T47D (cell line): ENCODE measurements around the gene NME9.

Experiments used
- DNase-seq, 2 experiments: peaks; one replicate each; pipeline versions ENCODE4 v3.0.0 to v3.0.0-alpha.2; 2011 to 2012; ENCODE audit warnings: low read depth in 1 of 2, low spot score in 1 of 2
- JUND ChIP-seq: IDR thresholded peaks from 2 replicates; pipeline ENCODE4 v1.6.1; 2012; ENCODE audit warnings: low read depth
- in situ Hi-C: cut with HindIII; loops from 2 replicates; pipeline ENCODE4 v1.10.0; 2016; ENCODE audit warnings: low sequenced_read_pairs, low pct_unique_long_range_greater_than_20kb

NME9 gene

GRCh38 chr3:138338811-138339210, 9.2 kb upstream of the NME9 start:
- in situ Hi-C loops, result no loop called here
- no peak for TF ChIP-seq JUND

DNA sequence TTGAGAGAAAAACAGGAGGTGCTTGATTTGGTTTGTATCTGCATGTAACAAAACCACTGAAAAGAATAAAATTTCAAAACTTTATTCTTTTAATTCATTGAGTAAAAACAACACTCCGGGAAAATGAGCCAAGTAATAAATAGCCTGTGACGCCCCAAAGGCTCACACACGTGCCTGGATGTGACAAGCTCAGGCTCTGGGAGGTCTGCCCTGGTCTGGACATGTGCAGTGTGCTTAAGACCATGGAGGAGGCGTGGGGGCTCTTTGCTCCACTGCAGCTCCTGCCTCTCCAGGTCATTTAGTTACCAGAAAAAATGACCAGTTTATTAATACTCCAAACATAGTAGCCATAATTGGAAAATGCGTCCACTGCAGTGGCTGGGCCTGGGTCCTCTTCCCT, 8.6 kb upstream of the NME9 start:
- TF ChIP-seq JUND, result no peak
- in situ Hi-C loops, result no loop called here
- DNase-seq, result no peak

More at GRCh38 chr3:138338811-138339210, 9.2 kb upstream of the NME9 start:
- DNase-seq, result no peak

GRCh38 chr3:138336454-138336999, 6.9 kb upstream of the NME9 start:
- no peak for DNase-seq
- in situ Hi-C loops, result no loop called here
- no peak for TF ChIP-seq JUND

DNA sequence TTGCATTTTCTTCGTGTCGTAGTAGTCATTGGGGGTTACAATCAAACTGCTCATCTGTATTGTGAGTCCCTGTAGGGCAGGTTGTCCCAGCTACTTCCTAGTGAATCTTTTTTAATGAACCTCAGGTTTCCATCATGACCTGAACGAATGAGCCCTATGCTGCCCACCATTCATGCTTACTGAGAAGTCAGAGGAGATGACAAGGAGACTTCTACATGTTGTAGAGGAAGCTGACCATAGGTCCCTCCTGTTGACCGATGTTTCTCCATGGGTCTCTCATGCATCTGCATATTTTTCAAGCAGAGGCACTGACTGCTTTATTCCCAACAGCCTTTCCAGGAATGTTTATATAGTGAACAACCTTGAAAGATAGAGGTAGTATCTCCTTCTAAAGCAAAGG, 5.0 kb upstream of the NME9 start:
- DNase-seq, result no peak
- in situ Hi-C loops, result no loop called here
- TF ChIP-seq JUND, result no peak

- no peak for TF ChIP-seq JUND
- peak; percentile 45 to 65 for DNase-seq
- in situ Hi-C loops, result no loop called here
Measured at GRCh38 chr3:138332472-138333073, 2.9 kb upstream of the NME9 start.

- peak in 1 of 2 experiments; percentile 50 for DNase-seq
Measured at GRCh38 chr3:138331143-138331894, 1.7 kb upstream of the NME9 start.

DNA sequence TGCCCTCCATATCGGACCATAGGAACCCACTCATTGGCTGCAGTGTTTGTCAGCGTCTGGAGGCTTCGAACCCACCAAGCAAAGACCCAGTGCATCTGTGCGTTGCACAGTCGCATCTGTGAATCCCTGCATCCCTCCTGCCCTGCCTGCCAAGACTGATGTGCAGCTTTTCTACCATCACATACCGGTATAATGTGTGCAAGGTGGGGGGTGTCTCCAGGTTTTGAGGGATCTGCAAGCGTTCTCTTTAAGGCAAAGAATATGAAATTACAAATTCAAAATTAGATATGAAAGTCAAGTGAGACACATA, 288 bp upstream of the NME9 start:
- no peak for DNase-seq
- TF ChIP-seq JUND, result no peak
- in situ Hi-C loops, result no loop called here

More at GRCh38 chr3:138331143-138331894, 1.7 kb upstream of the NME9 start:
- TF ChIP-seq JUND, result no peak
- in situ Hi-C loops, result no loop called here

- in situ Hi-C loops, result no loop called here
- no peak for TF ChIP-seq JUND
- DNase-seq, result no peak
Measured at GRCh38 chr3:138328341-138328740, 1.3 kb downstream of the NME9 start.

- in situ Hi-C loops, result no loop called here
Measured at GRCh38 chr3:138327831-138328230, 1.8 kb downstream of the NME9 start.

DNA sequence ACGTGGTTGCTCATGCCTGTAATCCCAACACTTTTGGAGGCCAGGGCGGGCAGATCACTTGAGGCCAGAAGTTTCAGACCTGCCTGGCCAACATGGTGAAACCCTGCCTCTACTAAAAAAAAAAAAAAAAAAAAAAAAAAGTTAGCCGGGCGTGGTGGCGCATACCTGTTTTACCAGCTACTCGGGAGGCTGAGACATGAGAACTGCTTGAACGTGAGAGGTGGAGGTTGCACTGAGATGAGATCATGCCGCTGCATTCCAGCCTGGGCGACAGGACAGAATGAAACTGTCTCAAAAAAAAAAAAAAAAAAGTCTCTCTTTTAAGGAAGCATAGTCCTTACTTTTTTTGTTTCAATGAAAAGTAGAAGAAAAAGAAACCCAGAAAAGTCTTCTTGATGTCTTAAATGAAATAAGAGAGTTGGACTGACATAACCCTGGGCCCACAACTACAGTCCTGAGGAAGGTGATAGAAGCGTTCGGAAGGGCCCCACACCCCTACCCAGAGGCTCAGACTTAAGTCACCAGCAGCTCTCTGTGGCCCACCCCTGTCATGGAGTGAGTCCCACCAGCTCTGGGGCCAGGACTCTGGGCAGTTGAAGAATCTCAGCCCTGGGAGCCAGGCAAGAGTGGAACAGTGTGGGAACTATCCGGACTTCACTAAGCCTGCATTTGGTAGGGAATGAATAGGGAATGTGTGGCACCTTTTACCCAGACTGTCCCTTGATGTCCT, 2.6 kb downstream of the NME9 start:
- TF ChIP-seq JUND, result no peak
- DNase-seq, result no peak
- in situ Hi-C loops, result no loop called here

More at GRCh38 chr3:138327831-138328230, 1.8 kb downstream of the NME9 start:
- no peak for TF ChIP-seq JUND
- DNase-seq, result no peak

DNA sequence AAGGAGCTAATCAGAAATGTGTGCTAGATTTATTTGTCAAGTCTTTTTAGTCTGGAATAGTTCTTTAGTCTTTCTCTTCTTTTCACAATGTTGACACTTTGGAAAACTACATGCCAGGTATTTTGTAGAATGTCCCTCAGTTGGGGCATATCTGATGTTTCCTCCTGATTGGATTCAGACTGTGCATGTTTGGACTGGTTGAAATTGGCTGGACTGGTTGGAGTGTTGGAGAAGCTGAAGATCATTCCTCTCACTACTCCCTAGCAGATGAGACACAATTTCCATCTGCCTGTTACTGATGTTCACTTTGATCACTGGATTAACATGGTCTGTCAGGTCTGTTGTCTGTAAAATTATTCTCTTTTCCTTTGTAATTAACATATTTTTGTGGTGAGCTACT, 3.7 kb downstream of the NME9 start:
- DNase-seq, result peak in 1 of 2 experiments; percentile 42
- in situ Hi-C loops, result no loop called here
- no peak for TF ChIP-seq JUND

DNA sequence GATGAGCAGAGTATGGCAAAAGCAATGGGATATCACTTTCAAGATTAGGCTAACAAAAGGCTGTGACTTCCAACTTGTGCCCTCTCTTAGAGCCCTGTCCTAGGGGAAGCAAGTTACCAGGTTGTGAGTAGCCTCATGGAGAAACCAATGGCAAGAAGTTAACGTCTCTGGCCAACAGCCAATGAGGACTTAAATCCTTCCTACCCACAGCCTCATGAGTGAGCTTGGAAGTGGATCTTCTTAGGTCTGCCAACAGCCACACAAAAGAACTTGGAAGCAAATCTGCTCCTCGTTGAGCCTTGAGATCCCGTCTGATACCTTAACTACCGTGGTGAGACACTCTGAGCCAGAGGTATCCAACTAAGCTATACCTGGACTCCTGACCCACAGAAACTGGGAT, 5.7 kb downstream of the NME9 start:
- DNase-seq, result no peak
- TF ChIP-seq JUND, result no peak
- in situ Hi-C loops, result no loop called here

DNA sequence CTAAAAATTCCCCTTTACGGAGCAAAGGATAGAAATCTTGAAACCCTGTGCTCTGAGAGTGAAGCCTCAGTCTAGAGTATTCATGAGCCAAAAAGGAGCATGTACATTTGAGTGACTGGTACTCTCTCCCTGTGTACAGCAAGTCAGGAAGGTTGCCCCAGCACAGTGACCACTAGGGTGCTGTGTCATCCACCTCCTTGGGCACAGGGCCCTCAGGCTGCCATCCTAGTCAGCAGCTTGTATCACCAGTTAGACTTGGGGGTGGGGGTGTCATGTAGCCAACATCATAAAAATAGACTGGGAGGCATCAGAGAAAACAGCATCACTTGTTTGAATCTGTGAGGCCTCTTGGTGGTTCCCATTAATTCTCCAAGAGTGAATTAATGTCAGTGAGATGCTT, 12.0 kb downstream of the NME9 start:
- in situ Hi-C loops, result no loop called here
- no peak for TF ChIP-seq JUND
- DNase-seq, result no peak
